IMR-90 (cell line): ENCODE results near the gene BAZ2B. TPM values are rescaled to one million over a fixed set of nuclear protein-coding genes. Genes with fewer than 3 reads are reported as not detected.

Experiments used
- ATAC-seq: fragments of 200-7000 bp; cut with Tn5 transposase; 2 replicates; pipeline ENCODE4 v1.9.1; 2020; ENCODE audit warnings: low read depth, mild to moderate bottlenecking, moderate library complexity
- BruUV-seq: library from RNA; stranded (reverse); fragments of 400-500 nt; replicated peaks from 2 replicates; lab custom pipeline; 2021; lab: Mats Ljungman, UMichigan
- CTCF ChIA-PET: fragments of 300-600 bp; formaldehyde crosslinking; extraction: SDS; loops from one replicate; lab custom pipeline; 2021; ENCODE audit warnings: antibody characterized with exemption; lab: Yijun Ruan, JAX
- POLR2A ChIA-PET: fragments of 300-600 bp; sonication (Branson Sonifier 250); formaldehyde crosslinking; loops from one replicate; lab custom pipeline; 2022; ENCODE audit warnings: antibody characterized with exemption; ENCODE audit not compliant: unreplicated experiment; lab: Charles Lee
- DNase-seq: peaks from one replicate; pipeline ENCODE4 v3.0.0; 2013
- H2AFZ ChIP-seq: replicated peaks from 2 replicates; pipeline ENCODE3; 2013; ENCODE audit warnings: low read length, mild to moderate bottlenecking; ENCODE audit not compliant: poor library complexity
- H2AK5ac ChIP-seq: 2 replicates; pipeline ENCODE4 v1.6.1; 2013; ENCODE audit warnings: low read depth, low read length, inconsistent platforms
- H2AK9ac ChIP-seq: replicated peaks from 2 replicates; pipeline ENCODE3; 2013; ENCODE audit warnings: mild to moderate bottlenecking, low read depth, low read length, moderate library complexity; ENCODE audit not compliant: poor library complexity
- H2BK120ac ChIP-seq: 2 replicates; pipeline ENCODE4 v1.6.1; 2013; ENCODE audit warnings: low read depth, low read length, inconsistent platforms
- H2BK15ac ChIP-seq: 3 replicates; pipeline ENCODE4 v1.6.1; 2013; ENCODE audit warnings: low read depth, low read length, inconsistent platforms
- H2BK20ac ChIP-seq: 2 replicates; pipeline ENCODE4 v1.6.1; 2013; ENCODE audit warnings: low read depth, mild to moderate bottlenecking, inconsistent platforms, low read length, moderate library complexity
- H2BK5ac ChIP-seq: 2 replicates; pipeline ENCODE4 v1.6.1; 2013; ENCODE audit warnings: mild to moderate bottlenecking, low read depth, low read length, inconsistent platforms; ENCODE audit not compliant: poor library complexity, severe bottlenecking
- H3K14ac ChIP-seq: replicated peaks from 2 replicates; pipeline ENCODE4 v1.6.1; 2013; ENCODE audit warnings: low read depth, low read length, inconsistent platforms
- H3K18ac ChIP-seq: 2 replicates; pipeline ENCODE4 v1.6.1; 2013; ENCODE audit warnings: low read depth, low read length, control low read depth
- H3K23ac ChIP-seq: 2 replicates; pipeline ENCODE4 v1.6.1; 2013; ENCODE audit warnings: low read depth, low read length, inconsistent platforms
- H3K27ac ChIP-seq: 2 replicates; pipeline ENCODE4 v1.5.1; 2013; ENCODE audit warnings: mild to moderate bottlenecking, control low read depth, low read length; ENCODE audit not compliant: insufficient read depth
- H3K27me3 ChIP-seq: 2 replicates; pipeline ENCODE4 v1.6.1; 2013; ENCODE audit warnings: low read length; ENCODE audit not compliant: control insufficient read depth, insufficient read depth
- H3K36me3 ChIP-seq: 2 replicates; pipeline ENCODE4 v1.6.1; 2013; ENCODE audit warnings: low read length, mixed read lengths; ENCODE audit not compliant: control insufficient read depth, insufficient read depth
- H3K4ac ChIP-seq: 2 replicates; pipeline ENCODE4 v1.6.1; 2013; ENCODE audit warnings: low read depth, low read length, inconsistent platforms
- H3K4me1 ChIP-seq: 2 replicates; pipeline ENCODE4 v1.6.1; 2013; ENCODE audit warnings: low read length, mixed read lengths; ENCODE audit not compliant: control insufficient read depth, insufficient read depth
- H3K4me2 ChIP-seq: 2 replicates; pipeline ENCODE4 v1.6.1; 2013; ENCODE audit warnings: low read depth, mild to moderate bottlenecking, control low read depth, low read length, moderate library complexity
- H3K4me3 ChIP-seq: 2 replicates; pipeline ENCODE4 v1.5.1; 2013; ENCODE audit warnings: low read depth, mild to moderate bottlenecking, control low read depth, low read length, moderate library complexity; ENCODE audit not compliant: insufficient read depth
- H3K56ac ChIP-seq: 2 replicates; pipeline ENCODE4 v1.6.1; 2013; ENCODE audit warnings: low read length, inconsistent platforms; ENCODE audit not compliant: insufficient read depth; ENCODE audit errors: extremely low read depth
- H3K79me1 ChIP-seq, 2 experiments: 2 replicates each; pipeline ENCODE4 v1.6.1; 2013; ENCODE audit warnings: low read length in 2 of 2, inconsistent platforms in 1 of 2, low read depth in 1 of 2
- H3K9ac ChIP-seq: 2 replicates; pipeline ENCODE4 v1.6.1; 2013; ENCODE audit warnings: low read depth, low read length, control low read depth
- H3K9me1 ChIP-seq: 2 replicates; pipeline ENCODE4 v1.6.1; 2013; ENCODE audit warnings: low read length, inconsistent platforms; ENCODE audit not compliant: insufficient read depth
- H3K9me3 ChIP-seq: 2 replicates; pipeline ENCODE4 v1.6.1; 2013; ENCODE audit warnings: low read length; ENCODE audit not compliant: control insufficient read depth, insufficient read depth
- H4K20me1 ChIP-seq: 2 replicates; pipeline ENCODE4 v1.6.1; 2013; ENCODE audit warnings: low read length, inconsistent platforms; ENCODE audit not compliant: insufficient read depth
- H4K5ac ChIP-seq: 2 replicates; pipeline ENCODE4 v1.6.1; 2013; ENCODE audit warnings: mild to moderate bottlenecking, low read depth, low read length, control low read depth
- H4K8ac ChIP-seq, 2 experiments: 2 replicates each; pipeline ENCODE4 v1.6.1; 2013; ENCODE audit warnings: low read depth in 2 of 2, low read length in 2 of 2, control low read depth in 1 of 2, inconsistent platforms in 1 of 2
- H4K91ac ChIP-seq: 2 replicates; pipeline ENCODE4 v1.6.1; 2013; ENCODE audit warnings: low read depth, low read length, inconsistent platforms; ENCODE audit not compliant: insufficient read depth
- BHLHE40 ChIP-seq: fragments of 150-350 bp; IDR thresholded peaks from 2 replicates; pipeline ENCODE4 v1.6.1; 2016; ENCODE audit warnings: mild to moderate bottlenecking, low read depth, low read length
- POLR2A ChIP-seq: IDR thresholded peaks from 2 replicates; pipeline ENCODE4 v1.6.1; 2012; ENCODE audit warnings: mild to moderate bottlenecking, low read depth, low read length
- WGBS, 2 experiments: methylation state at CpG; one replicate each; pipeline versions ENCODE4 v1.1.5 to v1.1.7; 2013; ENCODE audit warnings: missing lambda C conversion rate in 2 of 2; ENCODE audit not compliant: insufficient read length in 1 of 2; ENCODE audit errors: extremely low coverage in 2 of 2; 5-methylcytosine and 5-hydroxymethylcytosine counted together
- dilution Hi-C: fragments of 300-500 bp; cut with HindIII; formaldehyde crosslinking; loops from one replicate; pipeline ENCODE4 v1.14.3; 2018; ENCODE audit warnings: low sequenced_read_pairs; ENCODE audit not compliant: unreplicated experiment
- in situ Hi-C: fragments of 300-500 bp; cut with MboI; formaldehyde crosslinking; loops from 3 replicates; pipeline ENCODE4 v1.14.3; 2019; ENCODE audit warnings: low sequenced_read_pairs, inconsistent platforms, mixed read lengths
- intact Hi-C: fragments of 100-400 bp; cut with micrococcal nuclease; formaldehyde crosslinking; loops from 2 replicates; pipeline ENCODE4 v1.10.0; 2022
- polyA plus RNA-seq, 3 experiments: library from polyadenylated mRNA; depleted of rRNA; stranded (reverse); fragments of >200 nt; gene quantifications; 2 replicates each; pipeline ENCODE4 v1.2.3, GENCODE V29; 2012; ENCODE audit warnings: low replicate concordance in 1 of 3
- total RNA-seq: library from RNA; depleted of rRNA; stranded (reverse); fragments of >200 nt; gene quantifications from 2 replicates; pipeline ENCODE4 v1.2.3, GENCODE V29; 2012

BAZ2B gene
- total and polyA plus RNA-seq, 2 of the 4 experiments (the other 2 are of a cell fraction) = 8.9 to 42.1 TPM

- no peaks in the 10 kb centered on the region for H3K9me3 ChIP-seq
- BruUV-seq = no TSS peak
- H3K9me1 ChIP-seq = peaks cover 2% of the 10 kb centered on the region; the same call in 1 of the 2 replicates
- H3K18ac ChIP-seq = no peak overlapping the region
- no peak overlapping the region for H3K4me2 ChIP-seq
- no peak overlapping the region for H2AK5ac ChIP-seq
- no peak overlapping the region for H2BK5ac ChIP-seq
- intact Hi-C loops = no loop called here
- H3K36me3 ChIP-seq = 0 out of 2 replicates have a peak, but pooled peaks cover 2% of the 10 kb centered on the region
- peaks cover 18% of the 10 kb centered on the region for H4K20me1 ChIP-seq
- WGBS, 2 experiments = no CpG with 5 or more reads among the region's 3 CpGs
- ChIA-PET CTCF (no interaction called here), POLR2A (interaction anchor here (1.0 kb wide), 1 partner anchor 8 kb away, joined by 3 read pairs; no protein-coding TSS in a partner anchor)
- no peaks in the 10 kb centered on the region for H3K27me3 ChIP-seq
- no peak overlapping the region for H3K4me3 ChIP-seq
- H4K91ac ChIP-seq = no peak overlapping the region
- TF ChIP-seq POLR2A (no peak), BHLHE40 (no peak)
- dilution Hi-C loops = no loop called here
- no peak overlapping the region for H2BK15ac ChIP-seq
- no peak overlapping the region for H3K14ac ChIP-seq
- no peak overlapping the region for H3K9ac ChIP-seq
- H3K4ac ChIP-seq = no peak overlapping the region
- H4K5ac ChIP-seq = no peak overlapping the region
- no peak overlapping the region for H2AK9ac ChIP-seq
- H3K4me1 ChIP-seq = peaks cover 5% of the 10 kb centered on the region
- 0 out of 2 replicates have a peak overlapping the region, but pooled peaks have one; percentile 17 for H3K23ac ChIP-seq
- H2AFZ ChIP-seq = no peak overlapping the region
- in situ Hi-C loops = no loop called here
- ATAC-seq = no peak
- DNase-seq = no peak
- no peak overlapping the region for H2BK120ac ChIP-seq
- H2BK20ac ChIP-seq = no peak overlapping the region
- H3K56ac ChIP-seq = no peak overlapping the region
- H3K79me1 ChIP-seq = peaks cover 17 to 37% of the 10 kb centered on the region in 2 experiments
- H3K27ac ChIP-seq = no peak overlapping the region
- no peak overlapping the region for H4K8ac ChIP-seq
Measured at GRCh38 chr2:159605441-159606178, 10.7 kb downstream of the BAZ2B start.
